GM19351 (cell line): ENCODE data around the gene PIEZO1.
"Not testable (repeated sequence)": the region's sequence is repeated elsewhere in the genome, so short reads cannot be mapped to it uniquely, and the experiment has no call there.

Experiments used
- ATAC-seq: cut with Tn5 transposase; IDR thresholded peaks from one replicate; pipeline ENCODE4 v1.9.1; 2021; ENCODE audit warnings: mild to moderate bottlenecking, moderate library complexity; ENCODE audit not compliant: unreplicated experiment

The PIEZO1 gene

GRCh38 chr16:88678224-88678979, 106.6 kb downstream of the PIEZO1 start:
- ATAC-seq = no peak

- ATAC-seq = no peak
Observed at GRCh38 chr16:88677721-88678120, 107.3 kb downstream of the PIEZO1 start.

DNA sequence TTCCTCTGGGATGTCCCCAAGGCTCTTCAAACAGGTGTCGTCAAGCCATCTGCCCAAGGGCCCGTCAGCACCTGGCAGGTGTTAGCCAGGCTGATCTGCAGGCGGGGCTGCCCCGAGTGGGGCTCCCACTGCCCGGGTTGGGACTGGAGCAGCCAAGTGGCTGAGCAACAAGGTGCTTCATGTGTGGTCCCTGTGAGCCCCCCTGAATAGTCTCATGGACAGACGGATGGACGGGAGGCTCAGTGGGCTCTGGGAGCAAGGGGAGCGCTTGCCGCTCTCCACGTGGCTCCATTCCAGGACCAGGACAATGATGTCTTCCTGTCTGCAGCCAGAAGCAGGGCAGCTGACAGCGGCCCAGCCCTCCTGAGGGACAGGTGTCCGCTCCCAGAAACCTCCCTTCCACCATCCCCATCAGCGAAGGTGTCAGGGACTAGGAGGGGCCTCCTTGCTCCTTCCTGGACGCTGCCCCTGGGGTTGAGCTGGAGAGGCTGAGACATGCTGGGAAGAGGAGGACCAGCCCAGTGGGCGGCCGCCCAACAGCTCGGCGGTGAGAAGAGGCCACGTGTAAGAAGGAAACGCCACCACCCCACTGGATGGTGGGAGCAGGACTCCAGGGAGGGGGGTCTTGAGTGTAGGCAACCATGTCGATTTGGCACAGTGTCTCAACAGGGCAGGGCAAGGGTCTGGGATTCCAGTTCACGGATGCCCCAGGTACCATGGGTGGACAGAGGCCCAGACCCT, 108.3 kb downstream of the PIEZO1 start:
- no peak for ATAC-seq

DNA sequence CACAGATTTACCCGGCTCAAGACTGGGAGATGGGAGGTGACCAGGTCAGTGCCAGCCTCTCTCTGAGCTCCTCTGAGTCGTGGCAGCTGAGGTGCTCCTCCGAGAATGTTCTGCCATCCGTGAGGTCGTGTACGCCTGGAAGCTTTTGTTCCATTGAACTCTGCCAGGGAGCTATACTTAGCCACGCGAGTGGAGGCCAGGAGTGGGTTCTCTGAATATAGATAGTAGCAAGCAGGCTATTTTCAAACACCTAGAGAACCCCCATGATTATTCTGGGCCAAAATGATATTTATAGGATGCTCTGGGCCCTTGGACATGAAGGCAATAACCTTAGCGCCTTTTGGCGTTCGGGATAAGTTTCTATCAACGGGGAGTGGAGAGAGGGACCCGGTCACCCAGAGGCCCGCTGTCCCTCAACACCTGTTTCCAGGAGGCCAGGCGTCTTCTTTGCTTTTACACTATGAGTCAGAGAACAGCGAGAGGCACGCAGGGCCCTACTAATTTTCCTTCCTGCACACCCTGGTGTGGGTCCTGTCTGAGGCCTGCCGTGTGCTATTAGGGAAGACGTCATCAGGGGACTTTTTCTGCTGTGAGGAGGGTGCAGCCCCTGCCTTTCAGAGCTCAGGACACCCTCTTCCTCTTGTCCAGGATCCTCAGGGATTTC, 111.2 kb downstream of the PIEZO1 start:
- ATAC-seq = no peak

DNA sequence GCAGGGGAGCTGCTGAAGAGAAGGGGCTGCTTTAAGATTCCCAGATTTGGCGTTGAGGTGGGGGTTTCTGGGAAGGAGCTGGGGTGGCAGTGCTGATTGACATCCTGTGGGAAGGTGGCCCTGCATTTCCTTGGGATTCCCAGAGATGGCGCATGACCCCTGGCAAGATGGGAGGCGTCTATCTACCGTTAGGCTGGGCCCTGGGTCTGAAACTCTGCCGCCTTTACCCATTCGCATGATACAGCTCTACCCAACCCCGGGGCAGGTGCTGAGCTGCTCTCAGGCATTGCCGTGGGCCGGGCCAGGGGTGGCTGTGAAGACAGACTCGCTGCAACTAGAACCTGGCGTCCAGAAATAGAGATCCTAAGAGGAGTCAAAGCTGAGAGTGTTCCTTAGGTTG, 112.2 kb downstream of the PIEZO1 start:
- ATAC-seq = no peak

GRCh38 chr16:88671806-88672205, 113.2 kb downstream of the PIEZO1 start:
- ATAC-seq = no peak

GRCh38 chr16:88669980-88670379, 115.0 kb downstream of the PIEZO1 start:
- ATAC-seq = no peak

- not testable (repeated sequence) for ATAC-seq
Observed at GRCh38 chr16:88669493-88669892, 115.5 kb downstream of the PIEZO1 start.

DNA sequence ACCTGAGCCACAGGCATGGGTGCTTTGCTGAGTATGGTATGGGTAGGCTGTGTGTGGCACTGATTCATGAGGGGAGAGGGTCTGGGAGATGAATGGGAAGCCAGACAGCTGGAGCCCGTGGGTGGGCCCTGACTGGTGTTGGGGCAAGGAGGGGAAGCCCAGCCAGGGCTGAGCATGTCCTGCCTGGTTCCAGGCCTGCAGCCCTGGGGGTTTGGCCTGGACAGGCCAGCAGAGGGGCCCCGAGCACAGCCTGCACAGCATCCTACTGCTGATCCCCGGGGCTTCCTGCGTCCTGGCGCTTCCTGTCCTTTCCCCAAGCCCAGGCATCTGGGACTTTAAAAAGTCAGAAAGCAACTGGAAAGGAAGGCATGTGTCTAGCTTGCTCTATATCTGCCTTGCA, 117.6 kb downstream of the PIEZO1 start:
- no peak for ATAC-seq

- ATAC-seq = no peak
Observed at GRCh38 chr16:88665570-88665969, 119.5 kb downstream of the PIEZO1 start.
